ENCODE measurements around the gene PTPRT. TPM values are rescaled to one million over a fixed set of nuclear protein-coding genes. Genes with fewer than 3 reads are reported as not detected.

Gene PTPRT
- total RNA-seq, result not detected in 2 replicates

DNA sequence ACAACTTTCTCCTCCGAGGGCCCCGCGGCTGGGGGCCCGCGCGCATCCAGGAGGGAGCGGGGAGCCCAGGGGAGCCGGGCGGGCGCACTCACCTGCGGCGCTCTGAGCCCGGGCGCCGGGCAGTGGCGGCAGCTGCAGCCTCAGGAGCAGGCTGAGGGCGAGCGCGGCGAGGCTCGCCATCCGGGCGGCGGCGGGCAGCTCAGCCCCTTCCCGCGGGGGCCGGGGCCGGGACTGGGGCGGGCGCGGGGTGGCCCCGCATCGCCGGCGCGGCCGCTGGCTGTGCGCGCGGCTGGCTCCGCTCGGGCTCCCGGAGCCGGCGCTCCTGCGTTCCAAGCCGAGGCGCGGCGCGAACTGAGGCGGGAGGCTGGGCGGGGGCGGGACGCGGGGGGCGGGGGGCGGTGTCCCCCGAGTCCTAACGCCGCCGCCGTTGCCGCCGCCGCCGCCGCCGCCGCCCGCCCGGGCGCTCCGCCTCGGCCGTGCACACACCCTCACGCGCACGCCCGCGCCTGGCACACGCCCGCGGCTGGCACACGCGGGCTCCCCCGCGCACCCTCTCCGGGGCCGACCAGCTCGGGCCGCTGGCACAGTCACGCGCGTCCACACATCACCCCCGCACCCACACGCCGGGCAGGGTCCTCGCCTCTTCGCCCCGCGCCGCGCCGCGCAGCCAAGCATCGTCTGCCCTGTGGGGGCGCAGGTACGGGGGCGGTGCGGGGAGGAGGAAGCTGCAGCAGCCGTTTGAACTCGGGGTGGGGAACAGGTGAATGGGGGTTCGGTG lies at the start of gene PTPRT:
Gene PTPRT (minus strand): TSS at position 353 of the 778 bp plus-strand sequence. CDS start 173 bp downstream, at position 180.
- intact Hi-C loops (cut with micrococcal nuclease), result no loop called here

DNA sequence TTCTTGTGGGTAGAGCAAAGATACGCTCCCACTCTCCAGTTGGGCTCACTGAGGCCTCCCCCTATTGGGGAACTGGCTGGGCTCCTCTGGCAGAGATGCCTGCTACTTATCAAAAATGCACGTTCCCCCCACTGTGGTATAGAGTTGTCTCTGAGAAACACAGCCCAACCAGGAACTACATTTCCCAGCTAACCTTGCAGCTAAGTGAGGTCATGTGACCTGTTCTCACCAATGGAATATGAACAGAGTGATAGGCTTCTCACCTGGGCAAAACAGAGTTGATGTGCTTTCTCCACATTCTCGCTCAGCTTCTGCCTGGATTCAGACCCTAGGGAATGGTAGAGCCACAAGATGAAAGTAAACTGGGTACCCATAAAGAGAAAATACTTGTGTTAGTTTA lies 49.1 kb upstream of the PTPRT start:
- intact Hi-C loops (cut with micrococcal nuclease), result no loop called here

DNA sequence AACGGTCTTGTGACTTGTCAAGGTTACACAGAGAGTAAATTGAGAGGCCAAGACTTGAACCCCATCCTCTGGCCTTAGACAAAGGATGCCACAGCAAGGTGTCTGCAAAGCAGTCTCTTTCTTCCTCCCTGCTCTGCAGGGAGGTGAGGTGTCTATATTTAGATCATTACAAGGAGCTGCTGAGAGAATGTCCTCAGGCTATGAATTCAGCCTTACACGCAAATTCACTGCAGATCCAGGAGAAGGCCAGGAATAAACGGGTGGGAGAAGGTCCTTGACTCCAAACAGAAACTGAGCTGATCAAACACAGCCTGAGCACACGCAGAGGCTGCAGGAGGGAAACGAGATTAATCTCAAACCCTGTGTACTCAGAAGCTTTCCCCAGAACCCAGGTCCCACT lies 48.6 kb upstream of the PTPRT start:
- intact Hi-C loops (cut with micrococcal nuclease), result no loop called here

DNA sequence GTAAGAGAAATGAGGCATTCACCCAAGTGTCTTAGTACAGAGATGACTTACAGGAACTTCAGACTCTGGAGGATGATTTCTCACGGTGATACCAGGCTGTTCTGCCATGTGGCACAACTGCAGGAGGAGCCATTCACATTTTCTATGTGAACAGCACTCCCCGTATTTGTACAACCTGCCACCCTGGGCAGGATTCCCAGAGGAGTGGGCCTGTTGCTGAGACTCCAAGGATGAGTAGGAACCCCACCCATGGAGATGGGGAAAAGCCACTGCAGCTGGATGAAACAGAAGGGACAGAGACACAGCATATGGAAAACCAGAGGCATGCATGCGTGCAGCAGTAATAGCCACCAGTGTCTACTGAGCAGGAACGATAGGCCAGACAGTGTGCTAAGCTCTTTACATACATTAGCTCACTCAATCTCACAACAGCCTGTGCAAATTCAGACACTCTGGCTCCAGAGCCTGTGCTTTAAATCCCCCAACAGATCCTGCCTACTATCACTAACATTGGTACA lies 48.0 kb upstream of the PTPRT start:
- intact Hi-C loops (cut with micrococcal nuclease), result no loop called here

DNA sequence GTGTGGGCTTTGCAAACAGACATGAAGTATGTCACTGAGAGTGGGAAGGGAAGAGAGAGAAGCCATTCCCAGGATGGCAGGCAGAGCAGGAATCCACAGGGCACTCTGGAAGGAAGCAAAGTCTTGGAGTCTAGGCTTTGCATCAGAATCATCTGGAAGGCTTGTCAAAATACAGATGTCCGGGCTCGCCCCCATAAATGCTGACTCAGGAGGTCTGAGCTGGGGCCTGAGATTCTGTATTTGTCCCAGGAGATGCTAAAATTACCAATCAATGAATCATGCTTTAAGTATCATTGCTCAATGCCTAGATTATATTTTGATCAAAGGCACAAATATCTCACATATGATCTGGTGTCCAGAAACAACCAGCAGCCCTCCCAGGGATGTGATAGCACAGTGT lies 46.3 kb upstream of the PTPRT start:
- intact Hi-C loops (cut with micrococcal nuclease), result no loop called here

DNA sequence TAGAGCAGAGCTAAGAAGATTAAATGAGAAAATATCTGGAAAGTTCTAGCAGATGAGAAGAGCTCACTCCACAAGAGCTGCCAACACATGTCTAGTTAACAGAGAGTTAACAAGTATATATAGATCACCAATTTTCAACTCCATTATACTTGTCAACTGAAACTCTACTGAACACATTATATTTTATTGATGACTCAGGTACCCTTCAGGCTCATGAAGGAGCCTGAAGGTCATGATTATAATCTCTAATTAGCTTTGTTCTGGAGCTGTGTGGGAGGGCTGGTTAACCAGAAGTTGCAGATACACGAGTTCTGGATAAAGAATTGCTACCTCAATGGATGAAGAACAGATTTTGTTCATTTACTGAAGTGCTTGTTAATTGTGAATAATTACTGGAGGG lies 42.1 kb upstream of the PTPRT start:
- intact Hi-C loops (cut with micrococcal nuclease), result no loop called here

DNA sequence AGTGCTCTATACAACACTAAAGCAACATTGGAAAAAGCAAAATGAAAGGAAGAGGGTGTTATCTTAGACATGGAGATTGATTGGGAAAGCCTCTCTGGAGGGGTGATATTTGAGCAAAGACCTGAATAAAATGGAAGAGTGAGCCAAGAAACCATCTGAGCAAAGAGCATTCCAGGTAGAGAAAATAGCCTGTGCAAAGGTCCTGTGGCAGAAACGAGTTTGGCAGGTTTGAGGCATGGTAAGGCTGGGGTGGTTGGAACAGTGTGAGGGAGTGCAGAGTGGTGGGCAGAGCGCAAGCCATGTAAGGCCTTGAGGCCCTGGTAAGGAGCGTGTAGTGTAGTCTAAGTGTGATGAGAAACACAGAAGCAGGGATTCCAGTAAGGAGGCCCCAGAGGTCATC lies 40.0 kb upstream of the PTPRT start:
- intact Hi-C loops (cut with micrococcal nuclease), result no loop called here

DNA sequence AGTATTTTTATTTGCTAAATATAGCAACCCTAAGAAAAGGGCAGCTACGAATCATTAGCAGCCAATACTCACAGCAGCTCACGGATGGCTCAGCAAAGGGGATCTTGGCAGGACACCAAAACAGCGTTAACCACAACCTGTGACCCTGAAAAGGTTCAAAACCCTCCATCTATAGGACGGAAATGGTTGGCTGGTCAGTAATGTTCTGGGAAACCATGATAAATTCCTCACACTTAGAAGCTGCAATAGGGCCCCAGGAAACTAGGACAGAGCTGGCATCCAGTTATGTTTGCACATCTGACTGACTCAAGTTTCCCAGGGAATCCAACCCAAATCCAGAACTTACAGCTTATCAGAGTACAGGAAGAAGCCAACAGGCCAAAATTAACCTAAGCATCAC lies 30.9 kb upstream of the PTPRT start:
- intact Hi-C loops (cut with micrococcal nuclease), result no loop called here

DNA sequence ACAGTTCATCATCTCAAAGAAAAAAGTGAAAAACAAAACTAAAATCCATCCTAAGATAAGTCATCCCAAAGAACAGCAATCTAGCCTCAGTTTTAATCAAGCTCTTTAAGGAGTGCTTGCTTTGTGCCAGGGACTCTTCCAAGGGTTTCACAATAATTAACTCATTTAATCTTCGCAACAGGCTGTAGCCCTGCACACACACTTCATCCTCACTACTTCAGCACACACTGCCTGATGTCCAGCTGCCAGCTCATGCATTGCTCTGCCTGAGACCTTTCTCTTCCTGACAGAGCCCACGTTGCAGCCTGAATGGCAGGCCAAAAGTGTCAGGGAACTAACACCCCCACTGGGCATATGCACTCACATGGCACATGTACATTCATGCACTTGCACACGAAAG lies 21.2 kb upstream of the PTPRT start:
- intact Hi-C loops (cut with micrococcal nuclease), result no loop called here

DNA sequence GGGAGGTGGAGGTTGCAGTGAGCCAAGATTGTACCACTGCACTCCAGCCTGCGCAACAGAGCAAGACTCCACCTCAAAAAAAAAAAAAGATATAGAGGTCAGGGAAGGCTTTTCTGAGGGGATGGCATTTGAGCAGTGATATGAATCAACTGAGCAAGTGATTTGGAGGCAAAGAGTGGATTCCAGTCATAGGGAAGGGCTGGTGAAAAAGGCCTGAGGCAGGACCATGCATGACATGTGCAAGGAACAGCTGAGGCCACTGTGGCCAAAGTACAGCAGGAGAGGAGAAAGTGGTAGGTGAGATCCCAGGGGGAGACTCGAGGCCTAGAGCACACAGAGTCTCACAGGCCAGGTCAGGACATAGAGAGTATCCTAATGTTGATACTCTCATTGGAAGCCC lies 20.1 kb upstream of the PTPRT start:
- intact Hi-C loops (cut with micrococcal nuclease), result no loop called here

DNA sequence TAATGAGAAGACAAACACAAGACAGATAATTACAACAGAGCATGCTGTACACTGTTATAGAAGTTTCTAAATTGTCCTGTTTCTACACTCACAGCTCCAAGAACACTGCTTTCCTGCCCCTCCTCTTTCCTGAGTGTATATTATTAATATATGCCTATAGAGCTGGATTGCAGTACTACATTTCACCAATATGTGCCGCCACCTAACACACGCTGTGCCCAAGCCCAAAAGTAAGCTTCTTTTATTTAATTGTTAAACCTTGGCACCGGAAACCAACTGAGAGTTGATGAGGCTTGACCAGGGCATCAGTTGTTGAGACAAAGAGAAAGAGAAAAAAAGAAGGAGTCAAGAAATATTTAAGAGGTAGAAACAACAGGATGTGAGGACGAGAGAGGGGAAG lies 16.0 kb upstream of the PTPRT start:
- intact Hi-C loops (cut with micrococcal nuclease), result no loop called here

DNA sequence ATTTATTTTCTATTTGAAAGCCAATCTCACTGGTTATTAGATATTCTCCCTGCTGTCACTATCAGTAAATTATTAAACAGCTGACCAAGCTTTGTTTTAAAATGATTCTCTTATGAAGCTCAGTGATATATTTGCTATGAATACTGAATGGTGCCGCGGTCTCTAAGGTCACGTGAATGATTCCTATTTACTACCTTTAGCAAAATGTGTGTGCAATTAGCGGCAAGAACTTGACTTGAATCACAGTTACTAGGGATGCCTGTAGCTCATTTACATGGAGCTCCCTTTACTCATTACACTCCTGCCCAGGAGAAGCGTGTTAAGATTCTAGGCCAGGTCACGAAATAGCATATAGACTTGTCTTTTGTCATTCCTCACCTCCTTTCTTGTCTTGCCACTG lies 12.4 kb upstream of the PTPRT start:
- intact Hi-C loops (cut with micrococcal nuclease), result no loop called here

DNA sequence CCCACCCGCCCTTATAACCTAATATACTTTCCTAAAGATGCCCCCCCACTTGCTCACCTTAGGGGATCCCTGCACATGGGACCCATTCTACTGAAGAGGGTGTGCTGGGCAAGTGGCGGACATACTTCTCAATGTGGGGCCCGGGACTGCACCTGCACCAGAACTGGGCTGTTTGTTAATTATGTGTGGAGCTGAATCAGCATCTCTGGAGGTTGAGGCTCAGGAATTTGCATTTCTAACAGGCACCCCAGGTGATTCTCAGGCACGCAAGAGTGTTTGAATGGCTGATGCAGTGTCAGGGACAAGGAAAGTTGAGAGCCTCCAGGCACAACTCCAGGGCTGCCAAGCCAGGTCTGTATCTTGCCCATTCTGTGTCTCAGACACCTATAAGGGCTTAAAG lies 8.9 kb upstream of the PTPRT start:
- intact Hi-C loops (cut with micrococcal nuclease), result no loop called here

DNA sequence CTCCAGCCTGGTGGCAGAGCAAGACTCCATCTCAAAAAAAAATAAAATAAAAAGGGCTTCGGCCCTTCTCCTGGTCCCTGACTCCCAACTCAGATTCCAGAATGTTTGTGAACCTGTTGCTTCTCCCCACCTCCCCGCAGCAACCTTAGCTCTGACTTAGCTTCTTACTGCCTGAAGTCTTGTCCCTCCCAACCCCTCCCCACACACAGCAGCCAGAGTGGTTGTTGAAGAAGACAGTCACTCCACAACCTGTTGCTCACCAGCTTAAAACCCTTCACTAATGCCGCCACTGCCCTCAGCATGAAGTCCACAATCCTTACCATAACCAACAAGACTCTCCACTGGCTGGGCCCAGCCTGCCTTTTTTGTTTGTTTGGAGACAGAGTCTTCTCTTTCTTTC lies 6.5 kb upstream of the PTPRT start:
- intact Hi-C loops (cut with micrococcal nuclease), result no loop called here

DNA sequence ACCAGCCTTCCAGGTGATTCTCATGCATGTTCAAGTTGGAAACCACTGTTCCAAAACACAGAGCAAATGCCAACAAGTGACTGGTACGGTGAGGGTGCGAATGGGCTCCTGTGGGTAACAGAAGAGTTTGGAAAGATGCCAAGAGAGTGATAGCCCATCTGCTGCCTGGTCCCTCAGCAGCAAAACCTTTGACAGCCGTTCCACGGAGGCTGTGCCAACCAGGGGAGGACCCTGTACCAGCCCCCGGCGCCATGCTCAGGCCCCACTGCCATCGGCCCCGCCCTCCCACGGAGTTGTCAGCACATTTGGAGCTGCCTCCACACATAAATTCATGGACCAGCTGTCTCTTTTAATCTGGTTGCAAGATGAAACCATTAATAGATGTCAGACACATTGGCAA lies 4.4 kb upstream of the PTPRT start:
- intact Hi-C loops (cut with micrococcal nuclease), result no loop called here

DNA sequence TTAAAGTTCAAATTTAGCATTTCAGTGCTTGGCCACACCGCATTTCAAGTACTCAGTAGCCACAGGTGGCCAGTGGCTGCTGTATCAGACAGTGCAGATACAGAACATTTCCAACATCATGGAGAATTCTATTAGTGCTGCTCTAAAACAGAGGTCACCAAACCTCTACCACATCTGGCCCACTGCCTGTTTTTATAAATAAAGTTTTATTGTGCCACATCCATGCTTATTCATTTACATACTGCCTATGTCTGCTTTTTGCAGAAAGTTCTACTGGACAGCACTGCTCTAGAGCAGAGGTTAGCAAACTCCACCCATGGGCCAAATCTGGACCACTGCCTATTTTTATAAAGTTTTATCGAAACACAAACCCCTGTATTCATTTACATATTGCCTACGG lies 3.7 kb upstream of the PTPRT start:
- intact Hi-C loops (cut with micrococcal nuclease), result no loop called here

DNA sequence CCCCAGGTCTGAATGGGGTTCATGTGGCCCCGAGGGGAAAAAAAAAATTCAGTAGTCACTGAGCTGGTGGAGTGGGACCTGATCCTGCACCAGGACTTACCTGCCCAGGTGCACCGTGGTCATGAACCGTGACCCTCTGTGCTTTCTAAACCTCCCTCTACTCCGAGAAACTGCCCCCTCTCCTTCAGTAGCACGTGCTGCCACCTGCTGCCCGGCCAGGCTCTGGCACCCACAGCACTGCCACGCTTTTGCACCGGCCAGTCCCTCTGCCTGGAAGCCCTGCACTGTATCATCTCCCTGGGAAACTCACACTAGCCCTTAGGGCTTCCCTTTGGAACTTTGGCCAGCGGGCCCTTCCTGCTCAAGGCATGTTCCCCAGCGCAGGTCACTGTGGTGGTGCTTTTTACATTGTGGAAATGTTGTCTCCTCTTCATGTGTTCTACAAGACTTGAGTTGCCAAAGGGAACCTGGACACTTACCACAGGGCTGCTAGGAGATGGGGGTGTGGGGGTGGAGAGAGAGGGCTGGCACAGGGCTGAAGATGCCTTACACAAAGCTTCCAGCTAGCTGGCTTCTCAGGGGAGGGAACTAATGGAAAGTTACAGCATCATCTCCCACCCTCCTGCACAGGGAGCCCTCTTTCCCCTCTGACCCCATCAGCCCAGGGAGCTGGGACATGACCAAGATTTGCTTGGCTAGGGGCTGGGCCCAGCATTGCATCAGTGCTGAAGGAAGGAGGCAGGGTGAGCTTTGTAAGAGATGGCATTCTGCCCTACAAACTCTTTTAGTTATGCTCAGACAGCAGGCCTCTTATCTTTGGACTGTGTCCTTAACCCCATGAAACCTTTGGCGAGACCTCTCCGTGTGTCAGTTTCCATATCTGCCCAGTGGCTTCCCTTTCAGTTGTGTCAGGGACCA lies 2.5 kb upstream of the PTPRT start:
- intact Hi-C loops (cut with micrococcal nuclease), result no loop called here

DNA sequence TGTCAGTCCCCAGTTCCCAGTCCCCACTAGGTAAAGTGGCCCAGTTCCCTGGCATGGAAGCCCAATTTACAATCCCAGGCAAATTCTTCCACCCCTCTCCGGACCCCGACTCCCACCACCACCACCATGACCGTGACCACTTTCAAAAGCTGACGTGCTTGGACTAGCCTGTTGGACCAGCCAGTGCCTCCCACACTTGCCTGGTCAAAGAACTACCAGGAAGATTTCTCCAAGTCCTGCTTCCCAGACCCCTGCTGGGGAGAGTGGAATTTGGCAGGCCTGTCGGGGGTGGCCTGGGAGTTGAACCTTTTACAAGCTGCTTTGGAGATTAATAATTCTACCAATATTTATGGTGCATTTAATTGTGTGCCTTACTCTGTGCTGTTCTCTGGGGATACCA lies 1.4 kb upstream of the PTPRT start:
- intact Hi-C loops (cut with micrococcal nuclease), result no loop called here

DNA sequence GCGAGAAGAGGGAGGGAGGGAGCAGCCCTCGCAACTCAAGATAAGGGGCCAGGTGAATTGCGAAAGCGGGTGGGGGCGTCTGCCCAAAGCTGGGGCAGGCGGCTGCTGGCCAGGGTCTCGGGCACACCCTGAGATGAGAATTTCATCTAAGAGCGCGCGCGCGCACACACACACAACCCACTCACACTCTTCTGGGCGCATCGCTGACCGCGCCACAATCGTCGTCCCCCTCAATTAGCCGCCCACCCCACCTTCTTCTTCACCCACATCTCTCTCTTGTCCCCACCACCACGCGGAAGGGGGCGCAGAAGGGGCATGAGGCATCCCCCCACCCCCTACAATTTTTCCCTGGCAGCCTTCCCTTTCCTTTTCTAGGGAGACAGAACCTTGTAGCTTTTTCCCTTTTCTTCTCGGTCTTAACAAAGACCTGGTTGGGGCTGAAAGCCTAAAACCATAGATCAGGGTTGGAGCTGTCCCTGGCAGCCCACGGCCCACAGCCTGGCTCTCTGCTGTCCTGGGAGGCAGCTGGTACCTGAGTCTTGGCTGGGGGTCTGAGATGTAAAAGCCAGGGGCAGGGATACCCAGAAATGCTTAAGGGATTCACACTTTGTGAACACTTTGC lies 737 bp upstream of the PTPRT start:
- intact Hi-C loops (cut with micrococcal nuclease), result no loop called here

DNA sequence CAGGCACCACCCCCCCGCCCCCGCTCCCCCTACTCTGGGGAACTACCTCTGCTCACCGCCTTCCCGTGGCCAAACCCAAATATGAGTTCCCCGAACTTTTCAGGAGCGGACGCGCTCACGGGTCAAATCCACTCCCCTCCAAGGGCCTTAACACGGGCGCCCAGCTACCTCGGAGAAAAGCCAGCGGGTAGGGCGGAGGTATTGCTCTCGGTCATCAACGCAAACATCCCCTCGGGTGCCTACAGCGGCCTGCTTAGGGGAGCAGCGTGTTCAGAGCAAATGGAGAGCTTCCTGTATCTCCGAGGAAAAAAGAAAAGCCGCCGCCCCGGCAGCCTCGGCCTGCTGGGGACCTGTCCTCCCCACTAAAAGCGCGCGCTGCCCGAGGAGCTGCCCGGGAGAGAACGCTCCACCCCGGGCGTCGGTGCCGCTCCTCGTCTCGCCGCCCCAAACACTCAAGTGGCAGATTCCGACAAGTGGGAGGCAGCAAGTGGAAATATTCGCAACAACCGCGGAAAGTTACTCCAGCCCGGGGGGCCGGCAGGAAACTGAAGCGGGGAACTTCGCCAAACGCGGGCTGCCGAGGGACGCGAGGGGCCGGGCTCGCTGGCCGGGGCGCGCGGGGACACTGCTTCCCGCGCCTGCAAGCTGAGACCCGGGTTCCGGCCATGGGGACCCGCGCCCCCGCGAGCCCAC lies 699 bp downstream of the PTPRT start:
- intact Hi-C loops (cut with micrococcal nuclease), result no loop called here

DNA sequence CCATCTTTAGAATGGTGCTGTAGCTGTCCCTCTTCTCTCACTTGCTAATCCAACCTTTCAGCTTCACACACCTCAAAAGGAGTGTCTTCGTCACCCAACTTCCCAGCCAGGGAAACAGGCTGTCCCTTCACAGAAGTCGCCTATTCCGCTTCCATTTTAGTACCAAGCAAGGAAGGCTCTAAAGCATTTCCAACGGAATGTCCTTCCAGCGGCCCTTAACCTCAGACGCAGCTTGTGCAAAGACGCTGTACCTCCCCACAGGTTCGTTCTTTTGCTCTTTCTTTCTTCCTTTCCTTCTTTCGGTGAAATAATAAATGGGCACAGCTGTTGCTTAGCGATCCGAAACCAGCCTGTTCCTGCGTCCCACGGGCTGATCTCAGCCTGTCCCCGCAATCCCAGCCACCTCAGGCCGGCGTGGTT lies 1.5 kb downstream of the PTPRT start:
- intact Hi-C loops (cut with micrococcal nuclease), result no loop called here

Measured in T-helper 1 cell treated with Interleukin-12 subunit alpha and Interleukin-12 subunit beta and Interleukin-4 antibody, amounts not matched to agents 30 ng/mL and 1 ng/mL, for 36 hours (primary cell).